ENCODE results near the gene CNRIP1. TPM values are rescaled to one million over a fixed set of nuclear protein-coding genes. Genes with fewer than 3 reads are reported as not detected.

CNRIP1 gene
- total and polyA plus RNA-seq, 2 donors from 2014 or later: 8.7 to 14.1 TPM

GRCh38 chr2:68357605-68358337 lies 38.0 kb upstream of the CNRIP1 start:
- H3K27me3 ChIP-seq (ENCODE audit: control insufficient read depth, insufficient read depth, low read length): no peaks in the 10 kb centered on the region
- no peak overlapping the region for H3K27ac ChIP-seq (ENCODE audit: low read depth in 2 of 2, low read length in 2 of 2)
- H3K9ac ChIP-seq (ENCODE audit: low read length in 3 of 3): no peak overlapping the region
- no peak for FAIRE-seq
- H3K9me3 ChIP-seq (ENCODE audit: control insufficient read depth in 2 of 3, insufficient read depth in 1 of 3, low read length in 3 of 3): no peaks in the 10 kb centered on the region
- H3K4me3 ChIP-seq (ENCODE audit: low read length in 3 of 3): no peak overlapping the region
- H3K4me1 ChIP-seq (ENCODE audit: control insufficient read depth in 2 of 3, insufficient read depth in 2 of 3, low read depth in 1 of 3, low read length in 3 of 3): no peaks in the 10 kb centered on the region
- H3K36me3 ChIP-seq (ENCODE audit: control insufficient read depth in 2 of 3, insufficient read depth in 3 of 3, low read length in 3 of 3): no peaks in the 10 kb centered on the region
- intact Hi-C loops (cut with DNase I): no loop called here
- TF ChIP-seq CTCF (IDR thresholded peaks at IDR 0.05; ENCODE audit: borderline replicate concordance, extremely low read depth, insufficient read depth): peak; percentile 34
- peak in 1 of 5 donors; percentile 12 for DNase-seq

- Histone ChIP-seq H3K36me3 (ENCODE audit: control insufficient read depth in 2 of 3, insufficient read depth in 3 of 3, low read length in 3 of 3) (no peaks in the 10 kb centered on the region), H3K27ac (ENCODE audit: low read depth in 2 of 2, low read length in 2 of 2) (no peak overlapping the region), H3K4me3 (ENCODE audit: low read length in 3 of 3) (no peak overlapping the region), H3K4me1 (ENCODE audit: control insufficient read depth in 2 of 3, insufficient read depth in 2 of 3, low read depth in 1 of 3, low read length in 3 of 3) (no peaks in the 10 kb centered on the region), H3K9me3 (ENCODE audit: control insufficient read depth in 2 of 3, insufficient read depth in 1 of 3, low read length in 3 of 3) (no peaks in the 10 kb centered on the region), H3K27me3 (ENCODE audit: control insufficient read depth, insufficient read depth, low read length) (no peaks in the 10 kb centered on the region), H3K9ac (ENCODE audit: low read length in 3 of 3) (no peak overlapping the region)
- FAIRE-seq (no peak), DNase-seq (no peak)
- no peak for TF ChIP-seq CTCF (IDR thresholded peaks at IDR 0.05; ENCODE audit: borderline replicate concordance, extremely low read depth, insufficient read depth)
- intact Hi-C loops (cut with DNase I): no loop called here
Observed at GRCh38 chr2:68356599-68357239, 37.0 kb upstream of the CNRIP1 start.

GRCh38 chr2:68352651-68353391 lies 33.1 kb upstream of the CNRIP1 start:
- H3K27ac ChIP-seq (ENCODE audit: low read depth in 2 of 2, low read length in 2 of 2): no peak overlapping the region
- no peaks in the 10 kb centered on the region for H3K36me3 ChIP-seq (ENCODE audit: control insufficient read depth in 2 of 3, insufficient read depth in 3 of 3, low read length in 3 of 3)
- H3K4me3 ChIP-seq (ENCODE audit: low read length in 3 of 3): no peak overlapping the region
- H3K4me1 ChIP-seq (ENCODE audit: control insufficient read depth in 2 of 3, insufficient read depth in 2 of 3, low read depth in 1 of 3, low read length in 3 of 3): no peaks in the 10 kb centered on the region
- no peaks in the 10 kb centered on the region for H3K9me3 ChIP-seq (ENCODE audit: control insufficient read depth in 2 of 3, insufficient read depth in 1 of 3, low read length in 3 of 3)
- no peak for DNase-seq
- intact Hi-C loops (cut with DNase I): no loop called here
- no peak for TF ChIP-seq CTCF (IDR thresholded peaks at IDR 0.05; ENCODE audit: borderline replicate concordance, extremely low read depth, insufficient read depth)
- no peak for FAIRE-seq
- no peaks in the 10 kb centered on the region for H3K27me3 ChIP-seq (ENCODE audit: control insufficient read depth, insufficient read depth, low read length)
- no peak overlapping the region for H3K9ac ChIP-seq (ENCODE audit: low read length in 3 of 3)
